Astrocyte (in vitro differentiated cells and primary cell): Measurements from ENCODE around the gene ATOH7. TPM values are rescaled to one million over a fixed set of nuclear protein-coding genes. Genes with fewer than 3 reads are reported as not detected.

Experiments
- DNase-seq: peaks from one replicate; pipeline ENCODE4 v3.0.0-alpha.2; 2010; ENCODE audit warnings: low read depth
- FAIRE-seq: peaks from 2 replicates; lab custom pipeline; 2011; peaks lifted over from hg19 to GRCh38; lab: Jason Lieb, UNC
- H2AFZ ChIP-seq: 2 replicates; pipeline ENCODE4 v1.6.0; 2012; ENCODE audit warnings: low read depth, low read length, inconsistent platforms
- H3K27ac ChIP-seq: 2 replicates; pipeline ENCODE4 v1.5.1; 2011; ENCODE audit warnings: low read depth, low read length, inconsistent platforms
- H3K27me3 ChIP-seq: 2 replicates; pipeline ENCODE4 v1.6.0; 2011; ENCODE audit warnings: low read length, inconsistent platforms; ENCODE audit not compliant: insufficient read depth
- H3K36me3 ChIP-seq: 2 replicates; pipeline ENCODE4 v1.5.1; 2011; ENCODE audit warnings: low read length, inconsistent platforms; ENCODE audit not compliant: insufficient read depth
- H3K4me1 ChIP-seq: 2 replicates; pipeline ENCODE4 v1.5.1; 2011; ENCODE audit warnings: low read length, inconsistent platforms; ENCODE audit not compliant: insufficient read depth
- H3K4me2 ChIP-seq: 2 replicates; pipeline ENCODE4 v1.6.0; 2012; ENCODE audit warnings: low read length, inconsistent platforms
- H3K4me3 ChIP-seq: 2 replicates; pipeline ENCODE4 v1.5.1; 2011; ENCODE audit warnings: low read depth, mild to moderate bottlenecking, low read length, inconsistent platforms; ENCODE audit not compliant: insufficient read depth
- H3K79me2 ChIP-seq: 2 replicates; pipeline ENCODE4 v1.6.0; 2012; ENCODE audit warnings: mild to moderate bottlenecking, low read length, inconsistent platforms; ENCODE audit not compliant: insufficient read depth
- H3K9ac ChIP-seq: 2 replicates; pipeline ENCODE4 v1.6.0; 2012; ENCODE audit warnings: mild to moderate bottlenecking, low read length, inconsistent platforms
- H3K9me3 ChIP-seq: 2 replicates; pipeline ENCODE4 v1.5.1; 2012; ENCODE audit warnings: low read depth, mild to moderate bottlenecking, low read length, inconsistent platforms; ENCODE audit not compliant: insufficient read depth
- H4K20me1 ChIP-seq: 2 replicates; pipeline ENCODE4 v1.6.0; 2012; ENCODE audit warnings: low read length, inconsistent platforms; ENCODE audit not compliant: insufficient read depth
- H3K27ac Mint-ChIP-seq: one replicate; pipeline ENCODE4 v1.8.0; 2021; ENCODE audit warnings: mild to moderate bottlenecking, mixed read lengths; ENCODE audit not compliant: unreplicated experiment
- H3K27me3 Mint-ChIP-seq: one replicate; pipeline ENCODE4 v1.8.0; 2021; ENCODE audit warnings: low read depth, mixed read lengths; ENCODE audit not compliant: unreplicated experiment
- H3K36me3 Mint-ChIP-seq: one replicate; pipeline ENCODE4 v1.8.0; 2021; ENCODE audit warnings: low read depth, mixed read lengths; ENCODE audit not compliant: unreplicated experiment
- H3K4me1 Mint-ChIP-seq: one replicate; pipeline ENCODE4 v1.8.0; 2021; ENCODE audit warnings: low read depth, mixed read lengths; ENCODE audit not compliant: unreplicated experiment
- H3K4me3 Mint-ChIP-seq: one replicate; pipeline ENCODE4 v1.8.0; 2021; ENCODE audit warnings: mild to moderate bottlenecking, moderate library complexity, mixed read lengths; ENCODE audit not compliant: unreplicated experiment
- H3K9me3 Mint-ChIP-seq: one replicate; pipeline ENCODE4 v1.8.0; 2021; ENCODE audit warnings: mild to moderate bottlenecking, mixed read lengths; ENCODE audit not compliant: unreplicated experiment
- CTCF ChIP-seq: IDR thresholded peaks from 2 replicates; pipeline ENCODE4 v1.5.1; 2011; ENCODE audit warnings: low read depth, mild to moderate bottlenecking, inconsistent platforms, low read length, moderate library complexity; ENCODE audit not compliant: insufficient read depth
- EZH2 ChIP-seq: IDR thresholded peaks from 2 replicates; pipeline ENCODE4 v1.6.1; 2012; ENCODE audit warnings: mild to moderate bottlenecking, low read length, inconsistent platforms; ENCODE audit not compliant: insufficient read depth
- total RNA-seq: library from RNA; stranded (reverse); gene quantifications from 2 replicates; pipeline ENCODE4 v1.2.1, GENCODE V29; 2021

ATOH7 gene
- total RNA-seq, 1 donor from 2014 or later: not detected

DNA sequence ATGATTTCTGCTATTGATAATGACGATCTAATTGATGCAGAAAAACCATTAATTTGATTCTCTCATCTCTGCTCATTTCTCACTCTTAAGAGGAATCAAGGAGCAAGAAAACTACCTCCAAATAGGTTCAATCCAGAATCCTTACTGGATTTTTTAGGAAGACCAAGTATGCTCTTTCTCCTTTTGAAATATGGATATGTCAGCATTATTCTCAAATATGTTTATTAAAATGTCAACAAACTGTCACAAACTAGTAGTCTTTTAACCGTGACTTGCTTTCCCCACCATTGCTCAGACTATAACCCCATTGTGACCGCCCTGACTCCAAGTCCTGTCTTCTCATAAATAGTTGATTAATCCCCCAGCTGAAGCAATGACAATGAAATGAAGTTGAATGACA lies 1.1 kb upstream of the ATOH7 start:
- Histone ChIP-seq H3K9me3 (no peaks in the 10 kb centered on the region), H3K9ac (no peak overlapping the region), H3K27ac (no peak overlapping the region), H3K79me2 (no peaks in the 10 kb centered on the region), H3K27me3 (peaks cover 9% of the 10 kb centered on the region), H3K4me3 (no peak overlapping the region), H4K20me1 (no peaks in the 10 kb centered on the region), H3K4me2 (no peak overlapping the region), H3K36me3 (no peaks in the 10 kb centered on the region), H2AFZ (no peak overlapping the region), H3K4me1 (no peaks in the 10 kb centered on the region)
- H3K9me3 Mint-ChIP-seq: no peaks in the 10 kb centered on the region
- peaks cover 15% of the 10 kb centered on the region for H3K27me3 Mint-ChIP-seq
- peaks cover 2% of the 10 kb centered on the region for H3K4me1 Mint-ChIP-seq
- DNase-seq (no peak), FAIRE-seq (no peak)
- no peak overlapping the region for H3K27ac Mint-ChIP-seq
- H3K4me3 Mint-ChIP-seq: no peak overlapping the region
- H3K36me3 Mint-ChIP-seq: no peaks in the 10 kb centered on the region
- TF ChIP-seq CTCF (no peak), EZH2 (no peak)

DNA sequence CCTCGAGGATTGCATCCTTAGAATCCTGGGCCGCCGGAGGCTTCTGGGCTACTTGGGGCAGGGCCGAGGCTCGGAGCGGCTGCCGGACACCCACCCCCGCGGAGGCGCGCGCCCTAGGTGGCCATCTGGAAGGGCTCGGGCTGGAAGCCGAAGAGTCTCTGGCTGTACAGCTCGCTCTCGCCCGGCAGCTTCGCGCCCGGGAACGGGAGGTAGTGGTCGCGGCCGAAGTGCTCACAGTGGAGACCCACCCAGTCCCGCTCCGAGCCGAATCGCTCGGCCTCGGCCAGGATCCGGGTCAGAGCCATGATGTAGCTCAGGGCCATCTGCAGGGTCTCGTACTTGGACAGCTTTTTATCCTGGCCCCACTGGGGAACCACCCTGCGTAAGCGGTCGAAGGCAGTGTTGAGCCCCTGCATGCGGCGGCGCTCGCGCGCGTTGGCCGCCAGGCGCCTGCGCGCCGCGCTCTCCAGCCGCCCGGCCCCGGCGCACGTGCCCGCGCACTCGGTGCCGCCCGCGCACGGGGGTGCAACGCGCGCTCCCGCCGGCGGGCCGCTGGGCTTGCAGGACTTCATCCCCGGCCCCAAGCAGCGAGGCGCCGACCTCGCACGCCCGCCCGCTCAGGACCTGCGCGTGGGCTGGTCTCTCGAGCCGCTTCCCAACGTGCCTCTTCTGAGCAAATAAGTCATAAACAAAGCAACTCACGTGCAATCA lies 652 bp downstream of the ATOH7 start:
- peak overlapping the region; percentile 87 for H3K4me3 Mint-ChIP-seq
- Histone ChIP-seq H3K36me3 (no peaks in the 10 kb centered on the region), H3K4me1 (no peaks in the 10 kb centered on the region), H2AFZ (peak overlapping the region; percentile 98), H3K79me2 (no peaks in the 10 kb centered on the region), H4K20me1 (no peaks in the 10 kb centered on the region), H3K4me2 (peak overlapping the region; percentile 95), H3K27ac (no peak overlapping the region), H3K4me3 (peak overlapping the region; percentile 69), H3K27me3 (peaks cover 9% of the 10 kb centered on the region), H3K9me3 (no peaks in the 10 kb centered on the region), H3K9ac (peak overlapping the region; percentile 77)
- peak; percentile 64 for DNase-seq
- no peaks in the 10 kb centered on the region for H3K36me3 Mint-ChIP-seq
- H3K27me3 Mint-ChIP-seq: peaks cover 18% of the 10 kb centered on the region
- FAIRE-seq: no peak
- peaks cover 2% of the 10 kb centered on the region for H3K4me1 Mint-ChIP-seq
- no peak overlapping the region for H3K27ac Mint-ChIP-seq
- TF ChIP-seq CTCF (no peak), EZH2 (no peak)
- H3K9me3 Mint-ChIP-seq: no peaks in the 10 kb centered on the region

- no peak for TF ChIP-seq CTCF
- TF ChIP-seq EZH2: no peak
- Mint-ChIP-seq H3K36me3 (no peaks in the 10 kb centered on the region), H3K9me3 (no peaks in the 10 kb centered on the region), H3K4me3 (no peak overlapping the region), H3K27me3 (peaks cover 18% of the 10 kb centered on the region), H3K4me1 (peaks cover 2% of the 10 kb centered on the region), H3K27ac (no peak overlapping the region)
- H3K4me2 ChIP-seq: peak overlapping the region; percentile 95
- H3K4me1 ChIP-seq: no peaks in the 10 kb centered on the region
- H2AFZ ChIP-seq: no peak overlapping the region
- FAIRE-seq (no peak), DNase-seq (no peak)
- H4K20me1 ChIP-seq: no peaks in the 10 kb centered on the region
- H3K79me2 ChIP-seq: no peaks in the 10 kb centered on the region
- peaks cover 9% of the 10 kb centered on the region for H3K27me3 ChIP-seq
- H3K9ac ChIP-seq: no peak overlapping the region
- no peaks in the 10 kb centered on the region for H3K36me3 ChIP-seq
- H3K9me3 ChIP-seq: no peaks in the 10 kb centered on the region
- H3K4me3 ChIP-seq: no peak overlapping the region
- H3K27ac ChIP-seq: no peak overlapping the region
Observed at GRCh38 chr10:68230268-68230667, 1.6 kb downstream of the ATOH7 start.
